Loucy (cell line): ENCODE data around the gene ARNT2.

Experiments used
- H2AFZ ChIP-seq: fragments of 200-600 bp; sonication (generic); 2 replicates; pipeline ENCODE4 v1.6.0; 2016; ENCODE audit warnings: antibody characterized with exemption, mild to moderate bottlenecking, low read length, moderate library complexity
- H3F3A ChIP-seq: fragments of 200-600 bp; 2 replicates; pipeline ENCODE4 v1.6.0; 2016; ENCODE audit warnings: antibody characterized with exemption, low read depth, mild to moderate bottlenecking
- H3K27me3 ChIP-seq: fragments of 200-600 bp; sonication (generic); 2 replicates; pipeline ENCODE4 v1.6.1; 2014; ENCODE audit warnings: low read length, mild to moderate bottlenecking; ENCODE audit not compliant: insufficient read depth, poor library complexity, severe bottlenecking
- H3K36me3 ChIP-seq: fragments of 200-600 bp; sonication (generic); 2 replicates; pipeline ENCODE4 v1.6.1; 2016; ENCODE audit warnings: low read length; ENCODE audit not compliant: insufficient read depth
- H3K4me1 ChIP-seq: fragments of 200-600 bp; sonication (generic); 2 replicates; pipeline ENCODE4 v1.5.1; 2014; ENCODE audit warnings: low read length, mild to moderate bottlenecking; ENCODE audit not compliant: insufficient read depth, poor library complexity, severe bottlenecking
- H3K4me2 ChIP-seq: fragments of 200-600 bp; sonication (generic); 2 replicates; pipeline ENCODE4 v1.6.0; 2014; ENCODE audit warnings: antibody characterized with exemption, low read length, low read depth, mild to moderate bottlenecking; ENCODE audit not compliant: poor library complexity, severe bottlenecking
- H3K4me3 ChIP-seq: fragments of 200-600 bp; sonication (generic); 2 replicates; pipeline ENCODE4 v1.5.1; 2014; ENCODE audit warnings: low read length, mild to moderate bottlenecking, mixed read lengths; ENCODE audit not compliant: poor library complexity, severe bottlenecking
- H3K79me2 ChIP-seq: fragments of 200-600 bp; sonication (generic); 2 replicates; pipeline ENCODE4 v1.6.1; 2014; ENCODE audit warnings: low read length; ENCODE audit not compliant: insufficient read depth
- H3K9ac ChIP-seq: fragments of 200-600 bp; sonication (generic); 2 replicates; pipeline ENCODE4 v1.6.0; 2014; ENCODE audit warnings: mild to moderate bottlenecking, low read depth, low read length, moderate library complexity; ENCODE audit not compliant: poor library complexity, severe bottlenecking
- H3K9me2 ChIP-seq: fragments of 200-600 bp; sonication (generic); replicated peaks from 2 replicates; pipeline ENCODE4 v1.6.1; 2016; ENCODE audit warnings: low read depth, low read length, mixed read lengths
- H3K9me3 ChIP-seq: fragments of 200-600 bp; sonication (generic); 2 replicates; pipeline ENCODE4 v1.6.1; 2014; ENCODE audit warnings: mild to moderate bottlenecking, antibody characterized with exemption, low read length, low read depth; ENCODE audit not compliant: insufficient read depth
- H4K20me1 ChIP-seq: fragments of 200-600 bp; sonication (generic); 2 replicates; pipeline ENCODE4 v1.6.0; 2014; ENCODE audit warnings: antibody characterized with exemption, low read length, mild to moderate bottlenecking; ENCODE audit not compliant: insufficient read depth, poor library complexity, severe bottlenecking
- CTCF ChIP-seq: fragments of 200-600 bp; sonication (generic); conservative IDR thresholded peaks from 2 replicates; pipeline ENCODE4 v1.5.1; 2014; ENCODE audit warnings: mild to moderate bottlenecking, antibody characterized with exemption, low read length
- EZH2phosphoT487 ChIP-seq: fragments of 200-600 bp; IDR thresholded peaks from 2 replicates; pipeline ENCODE4 v1.6.1; 2018; ENCODE audit warnings: antibody characterized with exemption, mild to moderate bottlenecking, moderate library complexity, borderline replicate concordance

Gene ARNT2

GRCh38 chr15:80611543-80612080 lies 207.4 kb downstream of the ARNT2 start:
- no peaks in the 10 kb centered on the region for H3K4me1 ChIP-seq
- H3K4me3 ChIP-seq, result no peak overlapping the region
- no peak overlapping the region for H3K9ac ChIP-seq
- no peaks in the 10 kb centered on the region for H3K36me3 ChIP-seq
- H2AFZ ChIP-seq, result no peak overlapping the region
- no peaks in the 10 kb centered on the region for H3F3A ChIP-seq
- no peaks in the 10 kb centered on the region for H3K27me3 ChIP-seq
- no peaks in the 10 kb centered on the region for H3K9me2 ChIP-seq
- no peaks in the 10 kb centered on the region for H4K20me1 ChIP-seq
- H3K4me2 ChIP-seq, result no peak overlapping the region
- H3K79me2 ChIP-seq, result no peaks in the 10 kb centered on the region
- TF ChIP-seq CTCF (no peak), EZH2phosphoT487 (no peak)
- no peaks in the 10 kb centered on the region for H3K9me3 ChIP-seq

- Histone ChIP-seq H3K4me2 (no peak overlapping the region), H3K36me3 (no peaks in the 10 kb centered on the region), H3F3A (no peaks in the 10 kb centered on the region), H3K4me3 (no peak overlapping the region), H3K27me3 (no peaks in the 10 kb centered on the region), H3K79me2 (no peaks in the 10 kb centered on the region), H3K9ac (no peak overlapping the region), H2AFZ (no peak overlapping the region), H3K9me2 (no peaks in the 10 kb centered on the region), H3K9me3 (no peaks in the 10 kb centered on the region), H4K20me1 (no peaks in the 10 kb centered on the region), H3K4me1 (no peaks in the 10 kb centered on the region)
- TF ChIP-seq EZH2phosphoT487, result no peak
Measured at GRCh38 chr15:80612118-80612823, 208.1 kb downstream of the ARNT2 start.

- no peak for TF ChIP-seq CTCF
- no peak for TF ChIP-seq EZH2phosphoT487
- H3K27me3 ChIP-seq, result no peaks in the 10 kb centered on the region
- no peak overlapping the region for H3K4me3 ChIP-seq
- no peak overlapping the region for H3K9ac ChIP-seq
- H3K4me1 ChIP-seq, result no peaks in the 10 kb centered on the region
- no peaks in the 10 kb centered on the region for H3K36me3 ChIP-seq
- H3K4me2 ChIP-seq, result no peak overlapping the region
- H3K9me2 ChIP-seq, result no peaks in the 10 kb centered on the region
- H3K9me3 ChIP-seq, result no peaks in the 10 kb centered on the region; the same call in 1 of the 2 replicates
- no peaks in the 10 kb centered on the region for H3K79me2 ChIP-seq
- no peak overlapping the region for H2AFZ ChIP-seq
- no peaks in the 10 kb centered on the region for H4K20me1 ChIP-seq
- H3F3A ChIP-seq, result no peaks in the 10 kb centered on the region
Measured at GRCh38 chr15:80613762-80614365, 209.7 kb downstream of the ARNT2 start.
